GM12878 (cell line): ENCODE data around the gene NINJ1. TPM values are rescaled to one million over a fixed set of nuclear protein-coding genes. Genes with fewer than 3 reads are reported as not detected.

Source experiments
- ATAC-seq: fragments of 200-7000 bp; cut with Tn5 transposase; 3 replicates; pipeline ENCODE4 v1.9.1; 2020; ENCODE audit warnings: mild to moderate bottlenecking, moderate library complexity
- BruUV-seq: library from RNA; stranded (reverse); fragments of 400-500 nt; replicated peaks from 2 replicates; lab custom pipeline; 2021; lab: Mats Ljungman, UMichigan
- CTCF ChIA-PET: fragments of 300-600 bp; sonication (Branson Sonifier 250); formaldehyde crosslinking; extraction: SDS; loops from one replicate; lab custom pipeline; 2021; ENCODE audit warnings: inconsistent platforms; lab: Yijun Ruan, JAX
- POLR2A ChIA-PET: fragments of 350-600 bp; formaldehyde crosslinking; extraction: SDS; loops from one replicate; lab custom pipeline; 2021; ENCODE audit warnings: inconsistent platforms; lab: Charles Lee
- RAD21 ChIA-PET: fragments of 300-600 bp; sonication (Branson Sonifier 250); formaldehyde crosslinking; loops from one replicate; lab custom pipeline; 2023; ENCODE audit warnings: antibody characterized with exemption; ENCODE audit not compliant: unreplicated experiment; lab: Charles Lee
- SMC1A ChIA-PET: fragments of 300-600 bp; sonication (Branson Sonifier 250); formaldehyde crosslinking; loops from one replicate; lab custom pipeline; 2023; ENCODE audit not compliant: unreplicated experiment, uncharacterized antibody; lab: Charles Lee
- DNase-seq: peaks from one replicate; pipeline ENCODE4 v3.0.0-alpha.2; 2011; ENCODE audit warnings: low read depth, low spot score
- FAIRE-seq: peaks from 3 replicates; lab custom pipeline; 2011; peaks lifted over from hg19 to GRCh38; lab: Jason Lieb, UNC
- H2AFZ ChIP-seq: 2 replicates; pipeline ENCODE4 v1.6.0; 2011; ENCODE audit warnings: low read depth, low read length, control low read depth; ENCODE audit not compliant: control insufficient read depth
- H3K27ac ChIP-seq: 2 replicates; pipeline ENCODE4 v1.5.1; 2011; ENCODE audit warnings: control low read depth; ENCODE audit not compliant: control insufficient read depth, insufficient read depth
- H3K27me3 ChIP-seq, 2 experiments: replicated peaks in 1 of 2; 2 replicates each; pipeline versions ENCODE4 v1.6.0 to v1.6.1; 2011; ENCODE audit warnings: low read length in 1 of 2; ENCODE audit not compliant: control insufficient read depth in 2 of 2, insufficient read depth in 2 of 2
- H3K36me3 ChIP-seq, 2 experiments: 2 replicates each; pipeline ENCODE4 v1.5.1; 2011; ENCODE audit warnings: low read length in 1 of 2; ENCODE audit not compliant: control insufficient read depth in 2 of 2, insufficient read depth in 2 of 2
- H3K4me1 ChIP-seq: 2 replicates; pipeline ENCODE4 v1.6.1; 2011; ENCODE audit warnings: mild to moderate bottlenecking, low read length, moderate library complexity, mixed read lengths; ENCODE audit not compliant: control insufficient read depth, insufficient read depth
- H3K4me2 ChIP-seq: 2 replicates; pipeline ENCODE4 v1.6.0; 2011; ENCODE audit warnings: control low read depth; ENCODE audit not compliant: control insufficient read depth, insufficient read depth
- H3K4me3 ChIP-seq: fragments of 200-600 bp; sonication (generic); 2 replicates; pipeline ENCODE4 v1.5.1; 2016
- H3K79me2 ChIP-seq: 2 replicates; pipeline ENCODE4 v1.6.0; 2011; ENCODE audit warnings: low read length; ENCODE audit not compliant: control insufficient read depth, insufficient read depth
- H3K9ac ChIP-seq: 2 replicates; pipeline ENCODE4 v1.8.0; 2011; ENCODE audit warnings: low read length, control low read depth, mixed read lengths; ENCODE audit not compliant: control insufficient read depth, insufficient read depth
- H3K9me3 ChIP-seq: replicated peaks from 3 replicates; pipeline ENCODE4 v1.5.1; 2011; ENCODE audit warnings: mild to moderate bottlenecking, low read length; ENCODE audit not compliant: control insufficient read depth, insufficient read depth
- H4K20me1 ChIP-seq: 2 replicates; pipeline ENCODE4 v1.6.0; 2011; ENCODE audit not compliant: control insufficient read depth, insufficient read depth
- CREB1 ChIP-seq: IDR thresholded peaks from 2 replicates; pipeline ENCODE4 v1.6.1; 2012; ENCODE audit warnings: low read depth, mild to moderate bottlenecking, inconsistent platforms
- EED ChIP-seq: sonication (generic); IDR thresholded peaks from 2 replicates; pipeline ENCODE4 v1.6.1; 2016; ENCODE audit warnings: antibody characterized with exemption, low read depth
- GABPA ChIP-seq: IDR thresholded peaks from 2 replicates; pipeline ENCODE4 v1.6.1; 2014; ENCODE audit warnings: antibody characterized with exemption, low read depth, mild to moderate bottlenecking, inconsistent platforms
- MEF2A ChIP-seq: IDR thresholded peaks from 2 replicates; pipeline ENCODE4 v1.6.1; 2011; ENCODE audit warnings: low read depth, mild to moderate bottlenecking, low read length, moderate library complexity; ENCODE audit not compliant: insufficient read depth
- RCOR1 ChIP-seq: conservative IDR thresholded peaks from 2 replicates; pipeline ENCODE4 v1.6.1; 2012; ENCODE audit warnings: low read depth, low read length, improper control_type of control experiment
- STAT3 ChIP-seq: IDR thresholded peaks from 2 replicates; pipeline ENCODE4 v1.6.1; 2011; ENCODE audit warnings: low read depth, low read length, improper control_type of control experiment
- YBX1 ChIP-seq: fragments of 450-650 bp; IDR thresholded peaks from 2 replicates; pipeline ENCODE4 v1.6.1; 2016; ENCODE audit warnings: antibody characterized with exemption
- ZNF217 ChIP-seq: fragments of 450-650 bp; IDR thresholded peaks from 2 replicates; pipeline ENCODE4 v1.6.1; 2017; ENCODE audit warnings: antibody characterized with exemption, mild to moderate bottlenecking
- ZSCAN29 ChIP-seq: fragments of 450-650 bp; IDR thresholded peaks from 2 replicates; pipeline ENCODE4 v1.6.1; 2017; ENCODE audit warnings: mild to moderate bottlenecking, moderate library complexity
- ZZZ3 ChIP-seq: IDR thresholded peaks from 2 replicates; pipeline ENCODE4 v1.6.1; 2011; ENCODE audit warnings: low read depth; ENCODE audit not compliant: control insufficient read depth, insufficient read length
- WGBS: methylation state at CpG from one replicate; pipeline ENCODE4 v1.1.6; 2016; ENCODE audit warnings: low lambda C conversion rate; ENCODE audit not compliant: insufficient replicate concordance, insufficient coverage; ENCODE audit errors: missing lambda C conversion rate; 5-methylcytosine and 5-hydroxymethylcytosine counted together
- in situ Hi-C: fragments of 300-500 bp; cut with MboI; formaldehyde crosslinking; loops from 9 replicates; pipeline ENCODE4 v1.14.3; 2018; ENCODE audit warnings: mixed read lengths
- intact Hi-C: fragments of 100-400 bp; cut with micrococcal nuclease; formaldehyde crosslinking; loops from one replicate; pipeline ENCODE4 v1.14.2; 2022; ENCODE audit not compliant: unreplicated experiment
- polyA plus RNA-seq, 11 experiments: library from polyadenylated mRNA; depleted of rRNA in 4 of 11; unstranded in 6 of 11; stranded (reverse) in 5 of 11; fragments of >200 nt; fragmentation: Nextera tagmentation in 4 of 11; fragmentation: Illumina TruSeq in 1 of 11; extraction: Ambion mirVana in 4 of 11; extraction: Trizol in 1 of 11; gene quantifications; 1 replicate in 1 of 11; 2 replicates in 10 of 11; pipeline versions ENCODE4 v1.2.1 to v1.2.3, GENCODE V29; 2011 to 2016; ENCODE audit warnings: inconsistent platforms in 2 of 11, missing spikeins in 2 of 11, low read depth in 1 of 11
- total RNA-seq, 4 experiments: library from RNA; depleted of rRNA in 3 of 4; stranded (reverse); fragments of >200 nt in 3 of 4; fragmentation: Illumina TruSeq in 1 of 4; extraction: Trizol in 1 of 4; gene quantifications; 2 replicates each; pipeline versions ENCODE4 v1.2.1 to v1.2.3, GENCODE V29; 2013 to 2021
- TF ChIP-seq, protein P1 (sequence below): fragments of 450-650 bp; IDR thresholded peaks from 2 replicates; pipeline ENCODE4 v1.6.1; 2017; ENCODE audit warnings: mild to moderate bottlenecking
- TF ChIP-seq, protein P2 (sequence below): IDR thresholded peaks from 2 replicates; pipeline ENCODE4 v1.6.1; 2012; ENCODE audit warnings: low read depth, low read length, improper control_type of control experiment
- TF ChIP-seq, protein P3 (sequence below): fragments of 150-350 bp; IDR thresholded peaks from 2 replicates; pipeline ENCODE4 v1.6.1; 2016; ENCODE audit warnings: low read depth, low read length

NINJ1 gene
- total and polyA plus RNA-seq, 10 of the 15 experiments (the other 5 are each of a cell fraction or from before 2014, with no cell fraction given) = 0.64 to 33.5 (median 17.1) TPM

DNA sequence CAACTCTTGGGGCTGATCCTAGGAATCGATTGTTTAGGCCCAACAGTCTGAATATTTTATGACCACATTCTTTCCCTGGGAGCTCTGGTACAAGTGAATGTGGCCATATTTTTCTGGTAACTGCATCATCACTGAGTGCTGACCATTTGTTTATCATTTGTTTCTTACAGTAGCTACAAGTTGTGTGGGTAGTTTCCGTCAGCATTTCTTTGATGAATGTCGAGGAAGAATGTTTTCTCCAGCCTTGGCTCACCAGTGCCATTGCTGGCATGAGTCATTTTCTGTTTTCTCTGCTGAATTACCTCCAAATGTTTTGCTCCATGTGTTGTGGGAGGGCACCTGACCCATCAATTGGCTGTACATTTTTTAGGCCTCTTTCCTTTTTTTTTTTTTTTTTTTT, 52.1 kb downstream of the NINJ1 start:
- H3K27ac ChIP-seq = no peak overlapping the region
- POLR2A ChIA-PET = interaction anchor here (1.0 to 1.3 kb wide), 2 partner anchors 10 to 13 kb away, joined by 3 to 8 read pairs; no protein-coding TSS in a partner anchor
- intact Hi-C loops (no loop called here), in situ Hi-C loops (no loop called here)
- peaks cover 1% of the 10 kb centered on the region; the same call in 2 of the 3 replicates for H3K9me3 ChIP-seq
- SMC1A ChIA-PET = interaction anchor here (0.7 kb wide), 1 partner anchor 54 kb away, joined by 4 read pairs; no protein-coding TSS in a partner anchor
- H2AFZ ChIP-seq = no peak overlapping the region
- no peaks in the 10 kb centered on the region for H4K20me1 ChIP-seq
- RAD21 ChIA-PET = no interaction called here
- no peak overlapping the region for H3K4me2 ChIP-seq
- TF ChIP-seq ZNF217 (no peak), CREB1 (no peak)
- H3K4me3 ChIP-seq = no peak overlapping the region
- CTCF ChIA-PET = interaction anchor here (0.6 kb wide), 1 partner anchor 353 kb away, joined by 4 read pairs; no protein-coding TSS in a partner anchor
- H3K36me3 ChIP-seq = peaks cover 13 to 21% of the 10 kb centered on the region in 2 experiments
- no TSS peak for BruUV-seq
- no peak for DNase-seq
- 69% methylated on average over 3 of the region's 3 CpGs for WGBS
- H3K9ac ChIP-seq = no peak overlapping the region
- peaks cover 3% of the 10 kb centered on the region; the same call in 1 of the 2 replicates for H3K4me1 ChIP-seq
- ATAC-seq = no peak
- no peaks in the 10 kb centered on the region for H3K27me3 ChIP-seq
- no peaks in the 10 kb centered on the region for H3K79me2 ChIP-seq
- no peak for FAIRE-seq

DNA sequence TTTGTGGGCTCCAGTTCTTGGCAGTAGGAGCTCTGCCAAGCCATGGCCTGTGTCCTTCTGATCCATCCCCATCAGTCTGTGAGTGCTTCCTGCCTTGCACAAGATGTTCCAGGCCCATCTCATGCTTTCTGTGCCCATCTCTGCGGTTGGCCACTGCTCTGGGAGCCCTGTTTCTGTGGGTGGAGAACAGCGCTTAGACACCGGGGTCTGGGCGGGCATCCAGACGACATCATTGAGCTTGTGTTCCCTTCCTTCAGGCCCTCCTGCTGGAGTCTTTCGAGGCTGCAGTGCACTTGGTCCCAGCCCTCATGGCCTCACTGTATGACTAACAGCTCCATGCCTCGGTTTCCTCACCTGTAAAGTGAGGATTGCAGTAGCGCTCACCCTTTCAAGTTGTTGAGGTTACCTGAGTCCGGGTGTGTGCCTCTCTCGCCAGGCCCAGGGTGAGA, 52.9 kb downstream of the NINJ1 start:
- peaks cover 13 to 17% of the 10 kb centered on the region in 2 experiments for H3K36me3 ChIP-seq
- H3K9me3 ChIP-seq = peaks cover 1% of the 10 kb centered on the region; the same call in 2 of the 3 replicates
- H3K4me2 ChIP-seq = no peak overlapping the region
- RAD21 ChIA-PET = no interaction called here
- no peak for DNase-seq
- POLR2A ChIA-PET = no interaction called here
- no peaks in the 10 kb centered on the region for H4K20me1 ChIP-seq
- CTCF ChIA-PET = no interaction called here
- SMC1A ChIA-PET = interaction anchor here (0.6 to 1.2 kb wide), 2 partner anchors 17 to 163 kb away, joined by 3 to 4 read pairs; no protein-coding TSS in a partner anchor
- no peak overlapping the region for H2AFZ ChIP-seq
- no peak overlapping the region for H3K27ac ChIP-seq
- intact Hi-C loops = no loop called here
- FAIRE-seq = no peak
- H3K9ac ChIP-seq = no peak overlapping the region
- BruUV-seq = no TSS peak
- H3K4me3 ChIP-seq = no peak overlapping the region
- no peak for ATAC-seq
- H3K4me1 ChIP-seq = peaks cover 3% of the 10 kb centered on the region; the same call in 1 of the 2 replicates
- no peaks in the 10 kb centered on the region for H3K27me3 ChIP-seq
- in situ Hi-C loops = no loop called here
- H3K79me2 ChIP-seq = no peaks in the 10 kb centered on the region
- 95% methylated on average over 10 of the region's 10 CpGs for WGBS
- TF ChIP-seq, protein P1, sequence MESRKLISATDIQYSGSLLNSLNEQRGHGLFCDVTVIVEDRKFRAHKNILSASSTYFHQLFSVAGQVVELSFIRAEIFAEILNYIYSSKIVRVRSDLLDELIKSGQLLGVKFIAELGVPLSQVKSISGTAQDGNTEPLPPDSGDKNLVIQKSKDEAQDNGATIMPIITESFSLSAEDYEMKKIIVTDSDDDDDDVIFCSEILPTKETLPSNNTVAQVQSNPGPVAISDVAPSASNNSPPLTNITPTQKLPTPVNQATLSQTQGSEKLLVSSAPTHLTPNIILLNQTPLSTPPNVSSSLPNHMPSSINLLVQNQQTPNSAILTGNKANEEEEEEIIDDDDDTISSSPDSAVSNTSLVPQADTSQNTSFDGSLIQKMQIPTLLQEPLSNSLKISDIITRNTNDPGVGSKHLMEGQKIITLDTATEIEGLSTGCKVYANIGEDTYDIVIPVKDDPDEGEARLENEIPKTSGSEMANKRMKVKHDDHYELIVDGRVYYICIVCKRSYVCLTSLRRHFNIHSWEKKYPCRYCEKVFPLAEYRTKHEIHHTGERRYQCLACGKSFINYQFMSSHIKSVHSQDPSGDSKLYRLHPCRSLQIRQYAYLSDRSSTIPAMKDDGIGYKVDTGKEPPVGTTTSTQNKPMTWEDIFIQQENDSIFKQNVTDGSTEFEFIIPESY = no peak
- TF ChIP-seq YBX1 = no peak
- TF ChIP-seq STAT3 = no peak
- TF ChIP-seq MEF2A = no peak
- TF ChIP-seq, protein P2, sequence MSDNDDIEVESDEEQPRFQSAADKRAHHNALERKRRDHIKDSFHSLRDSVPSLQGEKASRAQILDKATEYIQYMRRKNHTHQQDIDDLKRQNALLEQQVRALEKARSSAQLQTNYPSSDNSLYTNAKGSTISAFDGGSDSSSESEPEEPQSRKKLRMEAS = no peak
- TF ChIP-seq ZZZ3 = no peak
- TF ChIP-seq, protein P3, sequence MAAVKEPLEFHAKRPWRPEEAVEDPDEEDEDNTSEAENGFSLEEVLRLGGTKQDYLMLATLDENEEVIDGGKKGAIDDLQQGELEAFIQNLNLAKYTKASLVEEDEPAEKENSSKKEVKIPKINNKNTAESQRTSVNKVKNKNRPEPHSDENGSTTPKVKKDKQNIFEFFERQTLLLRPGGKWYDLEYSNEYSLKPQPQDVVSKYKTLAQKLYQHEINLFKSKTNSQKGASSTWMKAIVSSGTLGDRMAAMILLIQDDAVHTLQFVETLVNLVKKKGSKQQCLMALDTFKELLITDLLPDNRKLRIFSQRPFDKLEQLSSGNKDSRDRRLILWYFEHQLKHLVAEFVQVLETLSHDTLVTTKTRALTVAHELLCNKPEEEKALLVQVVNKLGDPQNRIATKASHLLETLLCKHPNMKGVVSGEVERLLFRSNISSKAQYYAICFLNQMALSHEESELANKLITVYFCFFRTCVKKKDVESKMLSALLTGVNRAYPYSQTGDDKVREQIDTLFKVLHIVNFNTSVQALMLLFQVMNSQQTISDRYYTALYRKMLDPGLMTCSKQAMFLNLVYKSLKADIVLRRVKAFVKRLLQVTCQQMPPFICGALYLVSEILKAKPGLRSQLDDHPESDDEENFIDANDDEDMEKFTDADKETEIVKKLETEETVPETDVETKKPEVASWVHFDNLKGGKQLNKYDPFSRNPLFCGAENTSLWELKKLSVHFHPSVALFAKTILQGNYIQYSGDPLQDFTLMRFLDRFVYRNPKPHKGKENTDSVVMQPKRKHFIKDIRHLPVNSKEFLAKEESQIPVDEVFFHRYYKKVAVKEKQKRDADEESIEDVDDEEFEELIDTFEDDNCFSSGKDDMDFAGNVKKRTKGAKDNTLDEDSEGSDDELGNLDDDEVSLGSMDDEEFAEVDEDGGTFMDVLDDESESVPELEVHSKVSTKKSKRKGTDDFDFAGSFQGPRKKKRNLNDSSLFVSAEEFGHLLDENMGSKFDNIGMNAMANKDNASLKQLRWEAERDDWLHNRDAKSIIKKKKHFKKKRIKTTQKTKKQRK = no peak
- no peak for TF ChIP-seq ZSCAN29
- TF ChIP-seq EED = no peak
- TF ChIP-seq RCOR1 = no peak
- no peak for TF ChIP-seq GABPA
